Right lobe of liver (tissue), 6 donors: ENCODE data around the gene MAML3. TPM values are rescaled to one million over a fixed set of nuclear protein-coding genes. Genes with fewer than 3 reads are reported as not detected.
A peak's percentile ranks its signal among the peaks of the same experiment; 100 is the strongest.

Source experiments
- ATAC-seq, 4 donors: fragments of 200-7000 bp; cut with Tn5 transposase; one replicate each; pipeline ENCODE4 v1.9.1; 2020; ENCODE audit warnings: mild to moderate bottlenecking in 4 of 4, moderate library complexity in 4 of 4
- DNase-seq, 3 donors: peaks; one replicate each; pipeline ENCODE4 v3.0.0-alpha.2; 2020
- H3K27ac ChIP-seq, 3 donors: fragments of 200-600 bp; one replicate each; pipeline ENCODE4 v1.8.0; 2022
- H3K27me3 ChIP-seq, 2 donors: fragments of 200-600 bp; one replicate each; pipeline ENCODE4 v1.8.0; 2022
- H3K36me3 ChIP-seq, 4 donors: fragments of 200-600 bp; sonication (generic) in 1 of 4; one replicate each; pipeline versions ENCODE4 v1.5.1 to v1.8.0; 2017 to 2022; ENCODE audit warnings: control low read depth in 1 of 4
- H3K4me1 ChIP-seq, 4 donors: fragments of 200-600 bp; sonication (generic) in 1 of 4; one replicate each; pipeline versions ENCODE4 v1.5.1 to v1.8.0; 2017 to 2022; ENCODE audit warnings: control low read depth in 1 of 4
- H3K4me3 ChIP-seq, 3 donors: fragments of 200-600 bp; one replicate each; pipeline ENCODE4 v1.8.0; 2022
- H3K9me3 ChIP-seq, 4 donors: fragments of 200-600 bp; sonication (generic) in 1 of 4; one replicate each; pipeline versions ENCODE4 v1.5.1 to v1.8.0; 2017 to 2022; ENCODE audit warnings: control low read depth in 1 of 4
- POLR2A ChIP-seq: fragments of 450-650 bp; IDR thresholded peaks from one replicate; pipeline ENCODE4 v1.6.1; 2017; ENCODE audit warnings: antibody characterized with exemption, mild to moderate bottlenecking
- WGBS: methylation state at CpG from one replicate; pipeline ENCODE4 v1.1.6; 2018; ENCODE audit warnings: low coverage, low lambda C conversion rate; ENCODE audit not compliant: insufficient coverage; ENCODE audit errors: missing lambda C conversion rate; 5-methylcytosine and 5-hydroxymethylcytosine counted together
- intact Hi-C, 2 donors: fragments of 100-400 bp; cut with DNase I; formaldehyde crosslinking; loops; one replicate each; pipeline versions ENCODE4 v1.11.2 to v1.14.1; 2022
- total RNA-seq, 6 experiments: library from RNA; depleted of rRNA in 2 of 6; stranded (reverse); fragments of >200 nt in 2 of 6; fragmentation: NEBNext Ultra II Directional in 3 of 6; extraction: Animal tissue kit (Norgen Biotek cat#: 25700) in 3 of 6; gene quantifications; one replicate each; pipeline versions ENCODE4 v1.1.0 to v1.2.4, GENCODE V29; 2016 to 2023
- TF ChIP-seq, protein P1 (sequence below), 4 donors: fragments of 200-600 bp in 3 of 4; fragments of 450-650 bp in 1 of 4; IDR thresholded peaks; one replicate each; pipeline versions ENCODE4 v1.5.1 to v1.8.0; 2016 to 2022; ENCODE audit warnings: antibody characterized with exemption in 4 of 4, mild to moderate bottlenecking in 2 of 4
- donor health status: DM: no; HTN: yes; CAD: no.
- donor health status: DM: no; HTN: no; CAD: no.
- donor health status: DM: no; HTN: no; CAD: no.
- donor health status: DM: no; HTN: yes; CAD: no.
- donor health status: DM: no; HTN: yes; CAD: no.

MAML3 gene
- total RNA-seq, 6 experiments from 2014 or later: 2.6 to 7.8 (median 5.0) TPM

DNA sequence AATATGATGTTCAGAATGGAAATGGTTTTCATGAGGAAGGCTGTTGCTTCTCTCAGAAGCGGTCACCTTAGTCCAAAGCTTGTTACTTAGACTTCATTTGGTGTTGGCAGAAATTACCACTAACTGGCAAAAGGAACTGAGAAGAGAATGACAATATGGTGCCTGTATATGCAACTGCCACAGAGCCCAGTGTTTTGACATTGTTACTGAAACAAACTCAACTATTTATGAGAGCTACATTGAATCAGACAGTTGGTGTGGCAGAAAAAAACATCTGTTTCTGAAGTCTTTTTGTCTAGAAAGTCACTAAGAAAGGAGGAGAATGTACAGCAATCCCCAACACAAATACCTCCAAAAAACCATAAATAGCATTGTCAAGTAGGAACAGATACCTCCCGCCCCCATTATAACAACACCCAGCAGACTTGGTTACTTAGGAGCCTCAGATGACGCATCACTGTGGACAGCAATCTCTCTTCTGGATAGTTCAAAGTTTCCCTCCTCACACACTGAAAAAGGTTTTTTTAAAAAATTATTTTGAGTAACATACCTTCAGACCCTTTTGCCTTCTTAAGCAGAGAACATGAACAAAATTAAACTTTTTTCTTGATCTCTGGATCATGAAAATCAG is 92.2 kb downstream of the MAML3 start:
- no peak overlapping the region for H3K4me3 ChIP-seq
- ATAC-seq (peak in 2 of 4 donors; percentile 9 to 27), DNase-seq (no peak)
- H3K4me1 ChIP-seq: peaks cover 0 to 13% (median 4%) of the 10 kb centered on the region in 4 donors
- WGBS: 94% methylated on average over 3 of the region's 3 CpGs
- no peak for TF ChIP-seq POLR2A
- TF ChIP-seq, protein P1, sequence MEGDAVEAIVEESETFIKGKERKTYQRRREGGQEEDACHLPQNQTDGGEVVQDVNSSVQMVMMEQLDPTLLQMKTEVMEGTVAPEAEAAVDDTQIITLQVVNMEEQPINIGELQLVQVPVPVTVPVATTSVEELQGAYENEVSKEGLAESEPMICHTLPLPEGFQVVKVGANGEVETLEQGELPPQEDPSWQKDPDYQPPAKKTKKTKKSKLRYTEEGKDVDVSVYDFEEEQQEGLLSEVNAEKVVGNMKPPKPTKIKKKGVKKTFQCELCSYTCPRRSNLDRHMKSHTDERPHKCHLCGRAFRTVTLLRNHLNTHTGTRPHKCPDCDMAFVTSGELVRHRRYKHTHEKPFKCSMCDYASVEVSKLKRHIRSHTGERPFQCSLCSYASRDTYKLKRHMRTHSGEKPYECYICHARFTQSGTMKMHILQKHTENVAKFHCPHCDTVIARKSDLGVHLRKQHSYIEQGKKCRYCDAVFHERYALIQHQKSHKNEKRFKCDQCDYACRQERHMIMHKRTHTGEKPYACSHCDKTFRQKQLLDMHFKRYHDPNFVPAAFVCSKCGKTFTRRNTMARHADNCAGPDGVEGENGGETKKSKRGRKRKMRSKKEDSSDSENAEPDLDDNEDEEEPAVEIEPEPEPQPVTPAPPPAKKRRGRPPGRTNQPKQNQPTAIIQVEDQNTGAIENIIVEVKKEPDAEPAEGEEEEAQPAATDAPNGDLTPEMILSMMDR (IDR thresholded peaks at IDR 0.05): no peak
- peak overlapping the region in 1 of 3 donors; percentile 10 for H3K27ac ChIP-seq
- no peaks in the 10 kb centered on the region for H3K36me3 ChIP-seq
- H3K27me3 ChIP-seq: no peaks in the 10 kb centered on the region
- no peaks in the 10 kb centered on the region for H3K9me3 ChIP-seq
- intact Hi-C loops: no loop called here

DNA sequence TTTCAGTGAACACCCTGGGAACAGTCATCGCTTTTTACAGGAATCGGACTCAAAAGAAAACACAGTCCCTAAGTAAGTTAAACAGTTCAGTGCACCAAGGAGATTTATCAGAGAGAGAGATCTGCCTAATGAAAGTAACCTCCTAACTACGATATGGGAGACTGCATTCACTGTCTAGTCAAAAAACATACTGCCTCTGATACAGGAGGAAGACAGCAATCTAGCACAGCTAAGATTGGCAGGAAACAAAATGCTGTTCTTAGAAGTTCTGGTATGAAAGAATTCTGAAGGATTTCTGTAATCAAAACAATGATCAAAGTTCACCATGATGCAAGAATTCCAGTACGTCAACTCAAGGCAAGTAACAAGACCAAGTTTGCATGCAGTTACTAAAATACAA is 92.8 kb downstream of the MAML3 start:
- peak overlapping the region in 2 of 3 donors; percentile 11 to 14 for H3K27ac ChIP-seq
- TF ChIP-seq, protein P1 (IDR thresholded peaks at IDR 0.05): no peak
- no peak for TF ChIP-seq POLR2A
- intact Hi-C loops: no loop called here

DNA sequence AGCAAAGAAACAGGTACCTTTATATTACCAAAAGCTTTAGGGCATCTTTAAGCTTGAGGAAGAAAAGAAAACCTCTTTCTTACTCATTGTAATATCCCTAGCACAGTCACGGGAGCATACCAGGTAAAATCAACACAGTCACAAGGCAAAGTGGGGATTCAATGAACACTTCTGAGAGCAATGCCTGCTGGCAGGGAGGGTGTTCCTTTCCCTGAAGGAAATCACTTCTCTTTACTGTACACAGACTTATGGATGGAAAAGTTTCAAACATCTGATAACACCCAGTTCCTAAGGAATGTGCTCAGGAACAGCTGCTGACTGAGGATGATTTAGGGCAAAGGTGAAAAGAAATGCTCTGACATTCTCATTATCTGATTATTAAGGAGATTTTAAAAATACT is 94.8 kb downstream of the MAML3 start:
- TF ChIP-seq, protein P1 (IDR thresholded peaks at IDR 0.05): no peak
- TF ChIP-seq POLR2A: no peak
- H3K27ac ChIP-seq: no peak overlapping the region
- no peaks in the 10 kb centered on the region for H3K9me3 ChIP-seq
- no peak overlapping the region for H3K4me3 ChIP-seq
- intact Hi-C loops: no loop called here
- DNase-seq: no peak
- 50% methylated on average over 1 of the region's 1 CpG for WGBS
- H3K4me1 ChIP-seq: peaks cover 0 to 13% (median 4%) of the 10 kb centered on the region in 4 donors
- H3K27me3 ChIP-seq: no peaks in the 10 kb centered on the region
- peak in 2 of 4 donors; percentile 14 to 36 for ATAC-seq
- H3K36me3 ChIP-seq: no peaks in the 10 kb centered on the region

More for the DNA sequence above, 92.8 kb downstream of the MAML3 start:
- WGBS: 30% methylated on average over 4 of the region's 4 CpGs
- DNase-seq (no peak), ATAC-seq (peak; percentile 51 to 81 (median 70))
- no peaks in the 10 kb centered on the region for H3K36me3 ChIP-seq
- H3K4me3 ChIP-seq: no peak overlapping the region
- no peaks in the 10 kb centered on the region for H3K27me3 ChIP-seq
- no peaks in the 10 kb centered on the region for H3K9me3 ChIP-seq
- H3K4me1 ChIP-seq: peaks cover 0 to 13% (median 4%) of the 10 kb centered on the region in 4 donors

DNA sequence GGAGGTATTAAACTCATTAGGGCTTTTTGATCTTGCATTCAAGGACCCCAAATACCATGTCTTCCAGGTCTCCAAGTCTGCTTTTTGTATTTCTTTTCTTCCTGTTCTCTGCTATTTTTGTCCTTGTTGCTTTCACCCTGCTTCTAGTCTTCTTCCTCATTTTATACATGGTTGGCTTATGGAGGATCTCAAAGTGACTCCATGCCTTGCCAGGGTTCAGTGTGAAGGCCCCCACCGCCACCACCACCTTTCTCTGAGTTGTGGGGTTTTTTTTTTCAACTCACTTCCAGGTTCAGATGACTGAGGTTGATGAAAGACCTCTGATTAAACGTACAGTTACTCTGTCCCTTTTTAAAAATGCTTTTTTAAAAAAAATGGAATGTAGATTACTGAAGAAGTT is 96.3 kb downstream of the MAML3 start:
- intact Hi-C loops: no loop called here
- no peak overlapping the region for H3K4me3 ChIP-seq
- H3K4me1 ChIP-seq: peaks cover 0 to 13% (median 4%) of the 10 kb centered on the region in 4 donors
- TF ChIP-seq, protein P1 (IDR thresholded peaks at IDR 0.05): no peak
- no peak for TF ChIP-seq POLR2A
- no peaks in the 10 kb centered on the region for H3K27me3 ChIP-seq
- no peaks in the 10 kb centered on the region for H3K36me3 ChIP-seq
- no peak for DNase-seq
- 58% methylated on average over 2 of the region's 2 CpGs for WGBS
- no peak for ATAC-seq
- H3K27ac ChIP-seq: no peak overlapping the region
- no peaks in the 10 kb centered on the region for H3K9me3 ChIP-seq
